Measurements from ENCODE around the gene MORN3.
A peak's percentile ranks its signal among the peaks of the same experiment; 100 is the strongest.

- TF ChIP-seq SIN3A (IDR thresholded peaks at IDR 0.05; ENCODE audit: borderline replicate concordance, insufficient read depth, low read length) (0 out of 2 replicates have a peak, but pooled peaks have one; percentile 21), POLR2AphosphoS5 (IDR thresholded peaks at IDR 0.05; ENCODE audit: low read depth, low read length) (peak; percentile 28; the same call in 1 of the 2 replicates), TAF1 (IDR thresholded peaks at IDR 0.05; ENCODE audit: borderline replicate concordance, insufficient read depth, low read length) (peak; percentile 50; the same call in 1 of the 2 replicates), REST (IDR thresholded peaks at IDR 0.05; ENCODE audit: insufficient read depth in 1 of 2, low read depth in 2 of 2, low read length in 2 of 2) (no peak), FOXP2 (optimal IDR thresholded peaks at IDR 0.05; ENCODE audit: borderline replicate concordance, extremely low read depth, extremely low read length, insufficient read depth) (no peak)
Measured at GRCh38 chr12:121626853-121627640, 42.4 kb downstream of the MORN3 start.

All from PFSK-1 (cell line).